ENCODE results near the gene NID1. TPM values are rescaled to one million over a fixed set of nuclear protein-coding genes. Genes with fewer than 3 reads are reported as not detected.

NID1 gene
- total RNA-seq, 1 experiment from 2014 or later, result 11.1 TPM

GRCh38 chr1:235940285-235940684 is 124.6 kb downstream of the NID1 start:
- H3K9me3 ChIP-seq (ENCODE audit: low read length), result no peaks in the 10 kb centered on the region
- intact Hi-C loops (cut with micrococcal nuclease), result no loop called here
- H3K79me2 ChIP-seq (ENCODE audit: low read length), result no peaks in the 10 kb centered on the region
- H3K36me3 ChIP-seq (ENCODE audit: low read depth, low read length), result no peaks in the 10 kb centered on the region
- H3K27ac ChIP-seq (ENCODE audit: low read length), result no peak overlapping the region
- H3K4me3 ChIP-seq (ENCODE audit: low read length), result no peak overlapping the region
- no peaks in the 10 kb centered on the region for H3F3A ChIP-seq (ENCODE audit: low read length, unreplicated experiment)
- no peak for DNase-seq
- no peak for ATAC-seq
- no peaks in the 10 kb centered on the region for H3K27me3 ChIP-seq (ENCODE audit: low read length)
- ChIA-PET POLR2A (ENCODE audit: unreplicated experiment) (no interaction called here), CTCF (no interaction called here)
- TF ChIP-seq CTCF (conservative IDR thresholded peaks at IDR 0.05; ENCODE audit: low read depth, low read length) (no peak), EZH2 (IDR thresholded peaks at IDR 0.05; ENCODE audit: low read length, unreplicated experiment) (no peak)
- H3K4me2 ChIP-seq (ENCODE audit: low read length), result no peak overlapping the region
- BruUV-seq (replicated peaks), result no TSS peak
- no peak overlapping the region for H2AFZ ChIP-seq (ENCODE audit: low read length)
- no peaks in the 10 kb centered on the region for H4K20me1 ChIP-seq (ENCODE audit: low read length)
- H3K4me1 ChIP-seq (ENCODE audit: insufficient read depth, low read length), result peaks cover 24% of the 10 kb centered on the region
- no peak overlapping the region for H3K9ac ChIP-seq (ENCODE audit: low read length)
- H3K9me2 ChIP-seq (replicated peaks; ENCODE audit: low read length), result no peaks in the 10 kb centered on the region

GRCh38 chr1:235939480-235939775 is 125.5 kb downstream of the NID1 start:
- Histone ChIP-seq H2AFZ (ENCODE audit: low read length) (no peak overlapping the region), H4K20me1 (ENCODE audit: low read length) (no peaks in the 10 kb centered on the region), H3F3A (ENCODE audit: low read length, unreplicated experiment) (no peaks in the 10 kb centered on the region), H3K79me2 (ENCODE audit: low read length) (no peaks in the 10 kb centered on the region), H3K9me3 (ENCODE audit: low read length) (no peaks in the 10 kb centered on the region), H3K4me3 (ENCODE audit: low read length) (no peak overlapping the region), H3K27me3 (ENCODE audit: low read length) (no peaks in the 10 kb centered on the region), H3K9me2 (replicated peaks; ENCODE audit: low read length) (no peaks in the 10 kb centered on the region), H3K36me3 (ENCODE audit: low read depth, low read length) (no peaks in the 10 kb centered on the region), H3K27ac (ENCODE audit: low read length) (no peak overlapping the region), H3K4me1 (ENCODE audit: insufficient read depth, low read length) (peaks cover 23% of the 10 kb centered on the region), H3K4me2 (ENCODE audit: low read length) (no peak overlapping the region), H3K9ac (ENCODE audit: low read length) (no peak overlapping the region)
- TF ChIP-seq EZH2phosphoT487 (IDR thresholded peaks at IDR 0.05; ENCODE audit: borderline replicate concordance, low read length), result no peak
- no peak for TF ChIP-seq CTCF (conservative IDR thresholded peaks at IDR 0.05; ENCODE audit: low read depth, low read length)
- TF ChIP-seq EZH2 (IDR thresholded peaks at IDR 0.05; ENCODE audit: low read length, unreplicated experiment), result no peak
- ATAC-seq (no peak), DNase-seq (no peak)
- ChIA-PET CTCF (no interaction called here), POLR2A (ENCODE audit: unreplicated experiment) (no interaction called here)
- intact Hi-C loops (cut with micrococcal nuclease), result no loop called here
- BruUV-seq (replicated peaks), result no TSS peak

- CTCF ChIA-PET, result no interaction called here
- DNase-seq (no peak), ATAC-seq (no peak)
- no peaks in the 10 kb centered on the region for H3K27me3 ChIP-seq (ENCODE audit: low read length)
- no peak for TF ChIP-seq EZH2 (IDR thresholded peaks at IDR 0.05; ENCODE audit: low read length, unreplicated experiment)
- TF ChIP-seq CTCF (conservative IDR thresholded peaks at IDR 0.05; ENCODE audit: low read depth, low read length), result no peak
- TF ChIP-seq EZH2phosphoT487 (IDR thresholded peaks at IDR 0.05; ENCODE audit: borderline replicate concordance, low read length), result no peak
- H3K9ac ChIP-seq (ENCODE audit: low read length), result no peak overlapping the region
- no TSS peak for BruUV-seq (replicated peaks)
- no peaks in the 10 kb centered on the region for H3K79me2 ChIP-seq (ENCODE audit: low read length)
- no peak overlapping the region for H3K27ac ChIP-seq (ENCODE audit: low read length)
- intact Hi-C loops (cut with micrococcal nuclease), result no loop called here
- H3F3A ChIP-seq (ENCODE audit: low read length, unreplicated experiment), result no peaks in the 10 kb centered on the region
- no peak overlapping the region for H3K4me2 ChIP-seq (ENCODE audit: low read length)
- no peaks in the 10 kb centered on the region for H3K9me3 ChIP-seq (ENCODE audit: low read length)
- H3K4me3 ChIP-seq (ENCODE audit: low read length), result no peak overlapping the region
- no peaks in the 10 kb centered on the region for H3K36me3 ChIP-seq (ENCODE audit: low read depth, low read length)
- H3K9me2 ChIP-seq (replicated peaks; ENCODE audit: low read length), result no peaks in the 10 kb centered on the region
- H2AFZ ChIP-seq (ENCODE audit: low read length), result no peak overlapping the region
- H3K4me1 ChIP-seq (ENCODE audit: insufficient read depth, low read length), result peaks cover 18% of the 10 kb centered on the region
- POLR2A ChIA-PET (ENCODE audit: unreplicated experiment), result no interaction called here
- H4K20me1 ChIP-seq (ENCODE audit: low read length), result no peaks in the 10 kb centered on the region
Measured at GRCh38 chr1:235938709-235939479, 126.0 kb downstream of the NID1 start.
